Loucy (cell line): ENCODE data around the gene RPL15.

ENCODE experiments used
- H2AFZ ChIP-seq: fragments of 200-600 bp; sonication (generic); 2 replicates; pipeline ENCODE4 v1.6.0; 2016; ENCODE audit warnings: antibody characterized with exemption, mild to moderate bottlenecking, low read length, moderate library complexity
- H3F3A ChIP-seq: fragments of 200-600 bp; 2 replicates; pipeline ENCODE4 v1.6.0; 2016; ENCODE audit warnings: antibody characterized with exemption, low read depth, mild to moderate bottlenecking
- H3K27me3 ChIP-seq: fragments of 200-600 bp; sonication (generic); 2 replicates; pipeline ENCODE4 v1.6.1; 2014; ENCODE audit warnings: low read length, mild to moderate bottlenecking; ENCODE audit not compliant: insufficient read depth, poor library complexity, severe bottlenecking
- H3K36me3 ChIP-seq: fragments of 200-600 bp; sonication (generic); 2 replicates; pipeline ENCODE4 v1.6.1; 2016; ENCODE audit warnings: low read length; ENCODE audit not compliant: insufficient read depth
- H3K4me1 ChIP-seq: fragments of 200-600 bp; sonication (generic); 2 replicates; pipeline ENCODE4 v1.5.1; 2014; ENCODE audit warnings: low read length, mild to moderate bottlenecking; ENCODE audit not compliant: insufficient read depth, poor library complexity, severe bottlenecking
- H3K4me2 ChIP-seq: fragments of 200-600 bp; sonication (generic); 2 replicates; pipeline ENCODE4 v1.6.0; 2014; ENCODE audit warnings: antibody characterized with exemption, low read length, low read depth, mild to moderate bottlenecking; ENCODE audit not compliant: poor library complexity, severe bottlenecking
- H3K4me3 ChIP-seq: fragments of 200-600 bp; sonication (generic); 2 replicates; pipeline ENCODE4 v1.5.1; 2014; ENCODE audit warnings: low read length, mild to moderate bottlenecking, mixed read lengths; ENCODE audit not compliant: poor library complexity, severe bottlenecking
- H3K79me2 ChIP-seq: fragments of 200-600 bp; sonication (generic); 2 replicates; pipeline ENCODE4 v1.6.1; 2014; ENCODE audit warnings: low read length; ENCODE audit not compliant: insufficient read depth
- H3K9ac ChIP-seq: fragments of 200-600 bp; sonication (generic); 2 replicates; pipeline ENCODE4 v1.6.0; 2014; ENCODE audit warnings: mild to moderate bottlenecking, low read depth, low read length, moderate library complexity; ENCODE audit not compliant: poor library complexity, severe bottlenecking
- H3K9me2 ChIP-seq: fragments of 200-600 bp; sonication (generic); replicated peaks from 2 replicates; pipeline ENCODE4 v1.6.1; 2016; ENCODE audit warnings: low read depth, low read length, mixed read lengths
- H3K9me3 ChIP-seq: fragments of 200-600 bp; sonication (generic); 2 replicates; pipeline ENCODE4 v1.6.1; 2014; ENCODE audit warnings: mild to moderate bottlenecking, antibody characterized with exemption, low read length, low read depth; ENCODE audit not compliant: insufficient read depth
- H4K20me1 ChIP-seq: fragments of 200-600 bp; sonication (generic); 2 replicates; pipeline ENCODE4 v1.6.0; 2014; ENCODE audit warnings: antibody characterized with exemption, low read length, mild to moderate bottlenecking; ENCODE audit not compliant: insufficient read depth, poor library complexity, severe bottlenecking
- CTCF ChIP-seq: fragments of 200-600 bp; sonication (generic); conservative IDR thresholded peaks from 2 replicates; pipeline ENCODE4 v1.5.1; 2014; ENCODE audit warnings: mild to moderate bottlenecking, antibody characterized with exemption, low read length
- EZH2phosphoT487 ChIP-seq: fragments of 200-600 bp; IDR thresholded peaks from 2 replicates; pipeline ENCODE4 v1.6.1; 2018; ENCODE audit warnings: antibody characterized with exemption, mild to moderate bottlenecking, moderate library complexity, borderline replicate concordance

RPL15 gene

GRCh38 chr3:23969393-23969792 is 52.5 kb downstream of the RPL15 start:
- Histone ChIP-seq H4K20me1 (no peaks in the 10 kb centered on the region), H3K9ac (no peak overlapping the region), H3K4me3 (no peak overlapping the region), H2AFZ (no peak overlapping the region), H3K4me2 (no peak overlapping the region), H3K79me2 (no peaks in the 10 kb centered on the region), H3K27me3 (no peaks in the 10 kb centered on the region), H3K36me3 (peaks cover 14% of the 10 kb centered on the region; the same call in 1 of the 2 replicates), H3K9me3 (no peaks in the 10 kb centered on the region), H3K4me1 (no peaks in the 10 kb centered on the region), H3K9me2 (no peaks in the 10 kb centered on the region), H3F3A (no peaks in the 10 kb centered on the region)
- TF ChIP-seq EZH2phosphoT487 (no peak), CTCF (no peak)
